GM12878 (cell line): ENCODE measurements around the gene PDCD11. TPM values are rescaled to one million over a fixed set of nuclear protein-coding genes. Genes with fewer than 3 reads are reported as not detected.
A peak's percentile ranks its signal among the peaks of the same experiment; 100 is the strongest.

Source experiments
- ATAC-seq: fragments of 200-7000 bp; cut with Tn5 transposase; 3 replicates; pipeline ENCODE4 v1.9.1; 2020; ENCODE audit warnings: mild to moderate bottlenecking, moderate library complexity
- BruUV-seq: library from RNA; stranded (reverse); fragments of 400-500 nt; replicated peaks from 2 replicates; lab custom pipeline; 2021; lab: Mats Ljungman, UMichigan
- CTCF ChIA-PET: fragments of 300-600 bp; sonication (Branson Sonifier 250); formaldehyde crosslinking; extraction: SDS; loops from one replicate; lab custom pipeline; 2021; ENCODE audit warnings: inconsistent platforms; lab: Yijun Ruan, JAX
- POLR2A ChIA-PET: fragments of 350-600 bp; formaldehyde crosslinking; extraction: SDS; loops from one replicate; lab custom pipeline; 2021; ENCODE audit warnings: inconsistent platforms; lab: Charles Lee
- RAD21 ChIA-PET: fragments of 300-600 bp; sonication (Branson Sonifier 250); formaldehyde crosslinking; loops from one replicate; lab custom pipeline; 2023; ENCODE audit warnings: antibody characterized with exemption; ENCODE audit not compliant: unreplicated experiment; lab: Charles Lee
- SMC1A ChIA-PET: fragments of 300-600 bp; sonication (Branson Sonifier 250); formaldehyde crosslinking; loops from one replicate; lab custom pipeline; 2023; ENCODE audit not compliant: unreplicated experiment, uncharacterized antibody; lab: Charles Lee
- DNase-seq: peaks from one replicate; pipeline ENCODE4 v3.0.0-alpha.2; 2011; ENCODE audit warnings: low read depth, low spot score
- FAIRE-seq: peaks from 3 replicates; lab custom pipeline; 2011; peaks lifted over from hg19 to GRCh38; lab: Jason Lieb, UNC
- H2AFZ ChIP-seq: 2 replicates; pipeline ENCODE4 v1.6.0; 2011; ENCODE audit warnings: low read depth, low read length, control low read depth; ENCODE audit not compliant: control insufficient read depth
- H3K27ac ChIP-seq: 2 replicates; pipeline ENCODE4 v1.5.1; 2011; ENCODE audit warnings: control low read depth; ENCODE audit not compliant: control insufficient read depth, insufficient read depth
- H3K27me3 ChIP-seq, 2 experiments: replicated peaks in 1 of 2; 2 replicates each; pipeline versions ENCODE4 v1.6.0 to v1.6.1; 2011; ENCODE audit warnings: low read length in 1 of 2; ENCODE audit not compliant: control insufficient read depth in 2 of 2, insufficient read depth in 2 of 2
- H3K36me3 ChIP-seq, 2 experiments: 2 replicates each; pipeline ENCODE4 v1.5.1; 2011; ENCODE audit warnings: low read length in 1 of 2; ENCODE audit not compliant: control insufficient read depth in 2 of 2, insufficient read depth in 2 of 2
- H3K4me1 ChIP-seq: 2 replicates; pipeline ENCODE4 v1.6.1; 2011; ENCODE audit warnings: mild to moderate bottlenecking, low read length, moderate library complexity, mixed read lengths; ENCODE audit not compliant: control insufficient read depth, insufficient read depth
- H3K4me2 ChIP-seq: 2 replicates; pipeline ENCODE4 v1.6.0; 2011; ENCODE audit warnings: control low read depth; ENCODE audit not compliant: control insufficient read depth, insufficient read depth
- H3K4me3 ChIP-seq: fragments of 200-600 bp; sonication (generic); 2 replicates; pipeline ENCODE4 v1.5.1; 2016
- H3K79me2 ChIP-seq: 2 replicates; pipeline ENCODE4 v1.6.0; 2011; ENCODE audit warnings: low read length; ENCODE audit not compliant: control insufficient read depth, insufficient read depth
- H3K9ac ChIP-seq: 2 replicates; pipeline ENCODE4 v1.8.0; 2011; ENCODE audit warnings: low read length, control low read depth, mixed read lengths; ENCODE audit not compliant: control insufficient read depth, insufficient read depth
- H3K9me3 ChIP-seq: replicated peaks from 3 replicates; pipeline ENCODE4 v1.5.1; 2011; ENCODE audit warnings: mild to moderate bottlenecking, low read length; ENCODE audit not compliant: control insufficient read depth, insufficient read depth
- H4K20me1 ChIP-seq: 2 replicates; pipeline ENCODE4 v1.6.0; 2011; ENCODE audit not compliant: control insufficient read depth, insufficient read depth
- BMI1 ChIP-seq: fragments of 450-650 bp; IDR thresholded peaks from 2 replicates; pipeline ENCODE4 v1.6.1; 2016; ENCODE audit warnings: mild to moderate bottlenecking, moderate library complexity, borderline replicate concordance
- EGR1 ChIP-seq, 2 experiments: IDR thresholded peaks; 1 replicate in 1 of 2; 2 replicates in 1 of 2; pipeline ENCODE4 v1.6.1; 2011 to 2012; ENCODE audit warnings: low read depth in 2 of 2, low read length in 2 of 2, borderline replicate concordance in 1 of 2, mild to moderate bottlenecking in 1 of 2, moderate library complexity in 1 of 2
- IKZF1 ChIP-seq: fragments of 450-650 bp; conservative IDR thresholded peaks from 2 replicates; pipeline ENCODE4 v1.6.1; 2017; ENCODE audit warnings: antibody characterized with exemption, mild to moderate bottlenecking
- NR2C1 ChIP-seq: fragments of 450-650 bp; IDR thresholded peaks from 2 replicates; pipeline ENCODE4 v1.6.1; 2017; ENCODE audit warnings: antibody characterized with exemption, mild to moderate bottlenecking, moderate library complexity
- NR2C2 ChIP-seq: IDR thresholded peaks from 2 replicates; pipeline ENCODE4 v1.6.1; 2011; ENCODE audit warnings: borderline replicate concordance, low read depth; ENCODE audit not compliant: control insufficient read depth, insufficient read length
- POLR2AphosphoS2 ChIP-seq: IDR thresholded peaks from 2 replicates; pipeline ENCODE4 v1.6.1; 2011; ENCODE audit warnings: low read depth, mild to moderate bottlenecking, low read length, improper control_type of control experiment, moderate library complexity
- RELB ChIP-seq: fragments of 450-650 bp; IDR thresholded peaks from 2 replicates; pipeline ENCODE4 v1.6.1; 2017; ENCODE audit warnings: low read depth, mild to moderate bottlenecking, moderate library complexity
- RUNX3 ChIP-seq: IDR thresholded peaks from 2 replicates; pipeline ENCODE4 v1.6.1; 2012; ENCODE audit warnings: low read length, inconsistent platforms
- SIN3A ChIP-seq: IDR thresholded peaks from 2 replicates; pipeline ENCODE4 v1.6.1; 2012; ENCODE audit warnings: low read depth, low read length, improper control_type of control experiment
- SMARCA5 ChIP-seq: fragments of 450-650 bp; IDR thresholded peaks from 2 replicates; pipeline ENCODE4 v1.6.1; 2017; ENCODE audit warnings: mild to moderate bottlenecking
- SP1 ChIP-seq: IDR thresholded peaks from one replicate; pipeline ENCODE4 v1.6.1; 2011; ENCODE audit warnings: low read depth, low read length
- SPI1 ChIP-seq: IDR thresholded peaks from 2 replicates; pipeline ENCODE4 v1.6.1; 2011; ENCODE audit warnings: low read depth, mild to moderate bottlenecking, low read length, moderate library complexity, borderline replicate concordance; ENCODE audit not compliant: insufficient read depth
- SRF ChIP-seq, 2 experiments: IDR thresholded peaks; 2 replicates each; pipeline ENCODE4 v1.6.1; 2011; ENCODE audit warnings: low read depth in 2 of 2, low read length in 2 of 2, mild to moderate bottlenecking in 1 of 2, moderate library complexity in 1 of 2
- TAF1 ChIP-seq: IDR thresholded peaks from 2 replicates; pipeline ENCODE4 v1.6.1; 2011; ENCODE audit warnings: mild to moderate bottlenecking, low read depth, low read length, borderline replicate concordance
- TBL1XR1 ChIP-seq: IDR thresholded peaks from 2 replicates; pipeline ENCODE4 v1.6.1; 2012; ENCODE audit warnings: low read depth, low read length, improper control_type of control experiment
- TCF12 ChIP-seq: IDR thresholded peaks from 2 replicates; pipeline ENCODE4 v1.6.1; 2011; ENCODE audit warnings: low read depth, mild to moderate bottlenecking, low read length
- USF1 ChIP-seq: IDR thresholded peaks from 2 replicates; pipeline ENCODE4 v1.6.1; 2011; ENCODE audit warnings: borderline replicate concordance, low read depth, mild to moderate bottlenecking, moderate library complexity, mixed read lengths, low read length; ENCODE audit not compliant: insufficient read depth; ENCODE audit errors: extremely low read length
- WRNIP1 ChIP-seq: IDR thresholded peaks from 2 replicates; pipeline ENCODE4 v1.6.1; 2011; ENCODE audit warnings: low read depth, low read length, improper control_type of control experiment, borderline replicate concordance
- WGBS: methylation state at CpG from one replicate; pipeline ENCODE4 v1.1.6; 2016; ENCODE audit warnings: low lambda C conversion rate; ENCODE audit not compliant: insufficient replicate concordance, insufficient coverage; ENCODE audit errors: missing lambda C conversion rate; 5-methylcytosine and 5-hydroxymethylcytosine counted together
- in situ Hi-C: fragments of 300-500 bp; cut with MboI; formaldehyde crosslinking; loops from 9 replicates; pipeline ENCODE4 v1.14.3; 2018; ENCODE audit warnings: mixed read lengths
- intact Hi-C: fragments of 100-400 bp; cut with micrococcal nuclease; formaldehyde crosslinking; loops from one replicate; pipeline ENCODE4 v1.14.2; 2022; ENCODE audit not compliant: unreplicated experiment
- polyA plus RNA-seq, 11 experiments: library from polyadenylated mRNA; depleted of rRNA in 4 of 11; unstranded in 6 of 11; stranded (reverse) in 5 of 11; fragments of >200 nt; fragmentation: Nextera tagmentation in 4 of 11; fragmentation: Illumina TruSeq in 1 of 11; extraction: Ambion mirVana in 4 of 11; extraction: Trizol in 1 of 11; gene quantifications; 1 replicate in 1 of 11; 2 replicates in 10 of 11; pipeline versions ENCODE4 v1.2.1 to v1.2.3, GENCODE V29; 2011 to 2016; ENCODE audit warnings: inconsistent platforms in 2 of 11, missing spikeins in 2 of 11, low read depth in 1 of 11
- total RNA-seq, 4 experiments: library from RNA; depleted of rRNA in 3 of 4; stranded (reverse); fragments of >200 nt in 3 of 4; fragmentation: Illumina TruSeq in 1 of 4; extraction: Trizol in 1 of 4; gene quantifications; 2 replicates each; pipeline versions ENCODE4 v1.2.1 to v1.2.3, GENCODE V29; 2013 to 2021

Gene PDCD11
- total and polyA plus RNA-seq, 10 of the 15 experiments (the other 5 are each of a cell fraction or from before 2014, with no cell fraction given), result 13.9 to 69.7 (median 44.8) TPM

GRCh38 chr10:103472005-103472404 is 75.6 kb downstream of the PDCD11 start:
- Histone ChIP-seq H3K27me3 (no peaks in the 10 kb centered on the region), H3K36me3 (no peaks in the 10 kb centered on the region), H3K79me2 (no peaks in the 10 kb centered on the region), H3K9ac (peak overlapping the region; percentile 84), H3K4me2 (peak overlapping the region; percentile 81), H3K27ac (peak overlapping the region; percentile 93), H3K4me1 (peaks cover 68% of the 10 kb centered on the region), H3K9me3 (no peaks in the 10 kb centered on the region), H4K20me1 (no peaks in the 10 kb centered on the region), H3K4me3 (peak overlapping the region; percentile 62), H2AFZ (peak overlapping the region; percentile 29)
- WGBS, result 8% methylated on average over 2 of the region's 2 CpGs
- BruUV-seq, result no TSS peak
- ATAC-seq, result peak; percentile 51
- ChIA-PET CTCF (interaction anchor here (0.9 to 10.6 kb wide), 10 partner anchors 10 to 121 kb away, joined by 3 to 195 read pairs (median 4); partner anchors contain the start of gene CALHM2), SMC1A (interaction anchor here (0.7 to 9.8 kb wide), 15 partner anchors 9 to 111 kb away, joined by 3 to 124 read pairs (median 3); partner anchors contain the start of genes ATP5MK, CALHM2 and PDCD11), RAD21 (interaction anchor here (1.1 to 3.8 kb wide), 9 partner anchors 9 to 75 kb away, joined by 3 to 56 read pairs (median 6); partner anchors contain the start of genes ATP5MK, CALHM1, CALHM2 and PDCD11), POLR2A (interaction anchor here (1.2 to 9.3 kb wide), 5 partner anchors 13 to 279 kb away, joined by 3 to 144 read pairs (median 13); partner anchors contain the start of genes CALHM1, CALHM2 and NT5C2)
- intact Hi-C loops, result loop anchor here (5.0 kb wide), 1 partner anchor 105 kb away; the partner anchor contains the start of gene TAF5
- peak; percentile 13 for FAIRE-seq
- DNase-seq, result no peak
- in situ Hi-C loops, result no loop called here
- TF ChIP-seq TAF1, result peak; percentile 51; the same call in 1 of the 2 replicates
- TF ChIP-seq NR2C2, result no peak
- no peak for TF ChIP-seq SP1
- no peak for TF ChIP-seq NR2C1
- peak; percentile 11; the same call in 1 of the 2 replicates for TF ChIP-seq RELB
- TF ChIP-seq TCF12, result 0 out of 2 replicates have a peak, but pooled peaks have one; percentile 49
- no peak for TF ChIP-seq BMI1
- peak; percentile 62 for TF ChIP-seq IKZF1
- TF ChIP-seq SPI1, result peak; percentile 86
- no peak for TF ChIP-seq USF1
- 0 out of 2 replicates have a peak, but pooled peaks have one; percentile 36 for TF ChIP-seq POLR2AphosphoS2
- TF ChIP-seq SRF (IDR thresholded peaks at IDR 0.05; ENCODE audit: low read depth in 2 of 2, low read length in 2 of 2), result no peak
- TF ChIP-seq TBL1XR1, result 0 out of 2 replicates have a peak, but pooled peaks have one; percentile 42
- peak in 1 of 2 experiments; percentile 48; a peak in 1 of 3 replicates for TF ChIP-seq EGR1 (IDR thresholded peaks at IDR 0.05; ENCODE audit: borderline replicate concordance in 1 of 2, low read depth in 2 of 2, low read length in 2 of 2)
- TF ChIP-seq WRNIP1, result no peak
- no peak for TF ChIP-seq SIN3A
- TF ChIP-seq SMARCA5, result no peak
- peak; percentile 35; the same call in 1 of the 2 replicates for TF ChIP-seq RUNX3
